ENCODE measurements around the gene AURKAIP1. TPM values are rescaled to one million over a fixed set of nuclear protein-coding genes. Genes with fewer than 3 reads are reported as not detected.

The AURKAIP1 gene
- total and polyA plus RNA-seq, 2 of the 13 experiments (the other 11 are each of a cell fraction or from before 2014, with no cell fraction given), result 69.5 to 175 TPM

DNA sequence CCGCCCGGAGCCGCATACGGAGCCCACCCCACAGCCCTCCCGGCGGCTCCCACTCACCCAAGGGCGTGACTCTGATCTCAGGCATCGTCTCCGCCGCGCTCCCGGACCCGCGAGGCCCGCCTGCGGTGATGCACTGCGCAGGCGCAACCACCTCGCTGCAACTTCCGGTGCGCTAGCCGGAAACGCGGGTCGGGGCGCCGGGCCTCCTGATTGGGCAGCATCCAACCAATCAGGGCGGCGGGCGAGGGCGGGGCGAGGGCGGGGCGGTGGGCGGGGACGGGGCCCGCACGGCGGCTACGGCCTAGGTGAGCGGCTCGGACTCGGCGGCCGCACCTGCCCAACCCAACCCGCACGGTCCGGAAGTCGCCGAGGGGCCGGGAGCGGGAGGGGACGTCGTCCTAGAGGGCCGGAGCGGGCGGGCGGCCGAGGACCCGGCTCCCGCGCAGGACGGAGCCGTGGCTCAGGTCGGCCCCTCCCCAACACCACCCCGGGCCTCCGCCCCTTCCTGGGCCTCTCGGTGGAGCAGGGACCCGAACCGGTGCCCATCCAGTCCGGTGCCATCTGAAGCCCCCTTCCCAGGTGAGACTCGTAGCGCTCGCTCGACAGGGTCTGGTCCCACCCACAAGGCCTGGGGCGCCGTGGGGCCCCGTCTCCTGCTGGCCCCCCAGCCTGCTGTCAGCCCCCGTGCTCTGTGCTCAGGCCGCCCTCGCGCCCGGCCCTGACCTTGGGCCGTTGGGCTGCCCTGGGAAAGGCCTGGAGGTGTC is 50.3 kb downstream of the AURKAIP1 start, which contains the start of the genes CPTP and INTS11 (continued):
- no peak for TF ChIP-seq CENPT (CRISPR knock-in tag; IDR thresholded peaks at IDR 0.05; ENCODE audit: low read depth)
- TF ChIP-seq ZNF446 (CRISPR knock-in tag; IDR thresholded peaks at IDR 0.05), result peak; percentile 84
- peak; percentile 48; the same call in 1 of the 2 replicates for TF ChIP-seq MXD4 (CRISPR knock-in tag; IDR thresholded peaks at IDR 0.05)
- no peak for TF ChIP-seq KLF11 (CRISPR knock-in tag; IDR thresholded peaks at IDR 0.05)
- no peak for TF ChIP-seq ZNF749 (CRISPR knock-in tag; IDR thresholded peaks at IDR 0.05; ENCODE audit: borderline replicate concordance)
- no peak for TF ChIP-seq MAFG (CRISPR knock-in tag; IDR thresholded peaks at IDR 0.05)
- TF ChIP-seq, protein P1, sequence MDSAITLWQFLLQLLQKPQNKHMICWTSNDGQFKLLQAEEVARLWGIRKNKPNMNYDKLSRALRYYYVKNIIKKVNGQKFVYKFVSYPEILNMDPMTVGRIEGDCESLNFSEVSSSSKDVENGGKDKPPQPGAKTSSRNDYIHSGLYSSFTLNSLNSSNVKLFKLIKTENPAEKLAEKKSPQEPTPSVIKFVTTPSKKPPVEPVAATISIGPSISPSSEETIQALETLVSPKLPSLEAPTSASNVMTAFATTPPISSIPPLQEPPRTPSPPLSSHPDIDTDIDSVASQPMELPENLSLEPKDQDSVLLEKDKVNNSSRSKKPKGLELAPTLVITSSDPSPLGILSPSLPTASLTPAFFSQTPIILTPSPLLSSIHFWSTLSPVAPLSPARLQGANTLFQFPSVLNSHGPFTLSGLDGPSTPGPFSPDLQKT (CRISPR knock-in tag; IDR thresholded peaks at IDR 0.05; ENCODE audit: borderline replicate concordance), result 0 out of 2 replicates have a peak, but pooled peaks have one; percentile 35
- TF ChIP-seq ZNF703 (CRISPR knock-in tag; IDR thresholded peaks at IDR 0.05; ENCODE audit: borderline replicate concordance), result no peak
- no peak for TF ChIP-seq ATAD3A (CRISPR knock-in tag; IDR thresholded peaks at IDR 0.05)
- TF ChIP-seq ZSCAN29 (CRISPR knock-in tag; conservative IDR thresholded peaks at IDR 0.05), result no peak
- TF ChIP-seq, protein P2, sequence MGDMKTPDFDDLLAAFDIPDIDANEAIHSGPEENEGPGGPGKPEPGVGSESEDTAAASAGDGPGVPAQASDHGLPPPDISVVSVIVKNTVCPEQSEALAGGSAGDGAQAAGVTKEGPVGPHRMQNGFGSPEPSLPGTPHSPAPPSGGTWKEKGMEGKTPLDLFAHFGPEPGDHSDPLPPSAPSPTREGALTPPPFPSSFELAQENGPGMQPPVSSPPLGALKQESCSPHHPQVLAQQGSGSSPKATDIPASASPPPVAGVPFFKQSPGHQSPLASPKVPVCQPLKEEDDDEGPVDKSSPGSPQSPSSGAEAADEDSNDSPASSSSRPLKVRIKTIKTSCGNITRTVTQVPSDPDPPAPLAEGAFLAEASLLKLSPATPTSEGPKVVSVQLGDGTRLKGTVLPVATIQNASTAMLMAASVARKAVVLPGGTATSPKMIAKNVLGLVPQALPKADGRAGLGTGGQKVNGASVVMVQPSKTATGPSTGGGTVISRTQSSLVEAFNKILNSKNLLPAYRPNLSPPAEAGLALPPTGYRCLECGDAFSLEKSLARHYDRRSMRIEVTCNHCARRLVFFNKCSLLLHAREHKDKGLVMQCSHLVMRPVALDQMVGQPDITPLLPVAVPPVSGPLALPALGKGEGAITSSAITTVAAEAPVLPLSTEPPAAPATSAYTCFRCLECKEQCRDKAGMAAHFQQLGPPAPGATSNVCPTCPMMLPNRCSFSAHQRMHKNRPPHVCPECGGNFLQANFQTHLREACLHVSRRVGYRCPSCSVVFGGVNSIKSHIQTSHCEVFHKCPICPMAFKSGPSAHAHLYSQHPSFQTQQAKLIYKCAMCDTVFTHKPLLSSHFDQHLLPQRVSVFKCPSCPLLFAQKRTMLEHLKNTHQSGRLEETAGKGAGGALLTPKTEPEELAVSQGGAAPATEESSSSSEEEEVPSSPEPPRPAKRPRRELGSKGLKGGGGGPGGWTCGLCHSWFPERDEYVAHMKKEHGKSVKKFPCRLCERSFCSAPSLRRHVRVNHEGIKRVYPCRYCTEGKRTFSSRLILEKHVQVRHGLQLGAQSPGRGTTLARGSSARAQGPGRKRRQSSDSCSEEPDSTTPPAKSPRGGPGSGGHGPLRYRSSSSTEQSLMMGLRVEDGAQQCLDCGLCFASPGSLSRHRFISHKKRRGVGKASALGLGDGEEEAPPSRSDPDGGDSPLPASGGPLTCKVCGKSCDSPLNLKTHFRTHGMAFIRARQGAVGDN (CRISPR knock-in tag; IDR thresholded peaks at IDR 0.05), result peak; percentile 84
- TF ChIP-seq ZNF296 (CRISPR knock-in tag; conservative IDR thresholded peaks at IDR 0.05), result peak; percentile 68; the same call in 1 of the 2 replicates
- TF ChIP-seq MED8 (CRISPR knock-in tag; IDR thresholded peaks at IDR 0.05; ENCODE audit: insufficient replicate concordance), result peak; percentile 55
- TF ChIP-seq ZNF264 (CRISPR knock-in tag; IDR thresholded peaks at IDR 0.05), result 0 out of 2 replicates have a peak, but pooled peaks have one; percentile 8
- TF ChIP-seq PAWR (CRISPR knock-in tag; IDR thresholded peaks at IDR 0.05; ENCODE audit: borderline replicate concordance), result no peak
- no peak for TF ChIP-seq ZNF260 (CRISPR knock-in tag; IDR thresholded peaks at IDR 0.05; ENCODE audit: borderline replicate concordance, low read depth)
- no peak for TF ChIP-seq KLF13 (CRISPR knock-in tag; IDR thresholded peaks at IDR 0.05)
- no peak for TF ChIP-seq RCOR2 (CRISPR knock-in tag; IDR thresholded peaks at IDR 0.05)
- TF ChIP-seq RFX3 (CRISPR knock-in tag; IDR thresholded peaks at IDR 0.05), result no peak
- TF ChIP-seq TOE1 (CRISPR knock-in tag; IDR thresholded peaks at IDR 0.05), result no peak
- TF ChIP-seq, protein P3, sequence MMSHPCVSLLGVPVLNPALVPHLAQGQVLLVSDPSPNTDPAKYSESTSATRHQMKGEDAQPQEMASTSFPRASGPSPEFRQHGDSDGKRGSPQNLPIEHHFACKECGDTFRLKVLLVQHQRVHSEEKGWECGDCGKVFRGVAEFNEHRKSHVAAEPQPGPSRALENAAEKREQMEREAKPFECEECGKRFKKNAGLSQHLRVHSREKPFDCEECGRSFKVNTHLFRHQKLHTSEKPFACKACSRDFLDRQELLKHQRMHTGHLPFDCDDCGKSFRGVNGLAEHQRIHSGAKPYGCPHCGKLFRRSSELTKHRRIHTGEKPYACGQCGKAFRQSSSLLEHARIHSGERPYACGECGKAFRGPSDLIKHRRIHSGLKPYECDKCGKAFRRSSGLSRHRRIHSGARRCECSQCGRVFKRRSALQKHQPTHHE (CRISPR knock-in tag; IDR thresholded peaks at IDR 0.05; ENCODE audit: borderline replicate concordance), result no peak
- 0 out of 2 replicates have a peak, but pooled peaks have one; percentile 65 for TF ChIP-seq ZNF737 (CRISPR knock-in tag; IDR thresholded peaks at IDR 0.05; ENCODE audit: borderline replicate concordance)
- no peak for TF ChIP-seq SNRNP70 (IDR thresholded peaks at IDR 0.05; ENCODE audit: low read depth, low read length)
- TF ChIP-seq ZNF563 (CRISPR knock-in tag; IDR thresholded peaks at IDR 0.05), result peak; percentile 78
- no peak for TF ChIP-seq SMAD3 (CRISPR knock-in tag; IDR thresholded peaks at IDR 0.05)
